HepG2 (cell line): ENCODE data around the gene RNPS1. TPM values are rescaled to one million over a fixed set of nuclear protein-coding genes. Genes with fewer than 3 reads are reported as not detected.
A peak's percentile ranks its signal among the peaks of the same experiment; 100 is the strongest.

Experiments used
- BORCS8-MEF2B ChIP-seq: sonication (generic); formaldehyde crosslinking; IDR thresholded peaks from 2 replicates; pipeline ENCODE4 v1.8.0; 2022; ENCODE audit warnings: mild to moderate bottlenecking, missing genetic modification reagents
- FUBP1 ChIP-seq: sonication (generic); formaldehyde crosslinking; IDR thresholded peaks from 2 replicates; pipeline ENCODE4 v1.5.1; 2020; ENCODE audit warnings: missing genetic modification reagents, mild to moderate bottlenecking, borderline replicate concordance
- LCORL ChIP-seq, 2 experiments: fragments of 450-650 bp in 1 of 2; sonication (generic) in 1 of 2; formaldehyde crosslinking in 1 of 2; IDR thresholded peaks; 2 replicates each; pipeline versions ENCODE4 v1.5.0 to v1.6.1; 2017 to 2020; ENCODE audit warnings: antibody characterized with exemption in 1 of 2, missing genetic modification reagents in 1 of 2
- NONO ChIP-seq, 2 experiments: fragments of 450-650 bp in 1 of 2; sonication (generic) in 1 of 2; formaldehyde crosslinking in 1 of 2; IDR thresholded peaks in 1 of 2; conservative IDR thresholded peaks in 1 of 2; 2 replicates each; pipeline versions ENCODE4 v1.6.1 to v1.8.0; 2017 to 2022; ENCODE audit warnings: mild to moderate bottlenecking in 1 of 2, missing genetic modification reagents in 1 of 2, moderate library complexity in 1 of 2
- PHB2 ChIP-seq: fragments of 450-650 bp; IDR thresholded peaks from 2 replicates; pipeline ENCODE4 v1.6.1; 2018; ENCODE audit not compliant: partially characterized antibody
- RFX3 ChIP-seq: IDR thresholded peaks from 2 replicates; pipeline ENCODE4 v1.6.1; 2016; ENCODE audit warnings: missing biosample characterization, missing genetic modification reagents
- SMC3 ChIP-seq: IDR thresholded peaks from 2 replicates; pipeline ENCODE4 v1.6.1; 2011; ENCODE audit warnings: low read length, improper control_type of control experiment
- ZEB1 ChIP-seq: IDR thresholded peaks from 2 replicates; pipeline ENCODE4 v1.6.1; 2012; ENCODE audit warnings: mild to moderate bottlenecking, low read depth, inconsistent platforms; ENCODE audit not compliant: insufficient replicate concordance
- ZNF543 ChIP-seq: sonication (generic); formaldehyde crosslinking; IDR thresholded peaks from 2 replicates; pipeline ENCODE4 v1.4.0; 2020; ENCODE audit warnings: mild to moderate bottlenecking, missing genetic modification reagents
- ZNF773 ChIP-seq: sonication (generic); formaldehyde crosslinking; IDR thresholded peaks from 2 replicates; pipeline ENCODE4 v1.4.0; 2020; ENCODE audit warnings: missing genetic modification reagents, borderline replicate concordance
- ZNF777 ChIP-seq: sonication (generic); formaldehyde crosslinking; IDR thresholded peaks from 2 replicates; pipeline ENCODE4 v1.4.0; 2020; ENCODE audit warnings: missing genetic modification reagents
- polyA plus RNA-seq, 8 experiments: library from polyadenylated mRNA; depleted of rRNA in 3 of 8; stranded (reverse) in 7 of 8; unstranded in 1 of 8; fragments of >200 nt; fragmentation: Illumina TruSeq in 4 of 8; extraction: Trizol in 4 of 8; gene quantifications; 2 replicates each; pipeline versions ENCODE4 v1.2.1 to v1.2.3, GENCODE V29; 2011 to 2016; ENCODE audit warnings: low read depth in 4 of 8, missing spikeins in 1 of 8, mixed read lengths in 1 of 8; ENCODE audit not compliant: insufficient read depth in 1 of 8
- total RNA-seq, 5 experiments: library from RNA; depleted of rRNA; stranded (reverse); fragments of >200 nt; fragmentation: Illumina TruSeq; extraction: Trizol; gene quantifications; 2 replicates each; pipeline ENCODE4 v1.2.3, GENCODE V29; 2016; ENCODE audit warnings: low read depth in 1 of 5

RNPS1 gene
- total and polyA plus RNA-seq, 2 of the 13 experiments (the other 11 are each of a cell fraction or from before 2014, with no cell fraction given), result 126 to 133 TPM

GRCh38 chr16:2237102-2237482 lies 30.8 kb downstream of the RNPS1 start (continued):
- TF ChIP-seq ZEB1, result peak; percentile 28
- no peak for TF ChIP-seq FUBP1 (CRISPR knock-in tag)
- no peak for TF ChIP-seq LCORL (IDR thresholded peaks at IDR 0.05)
- no peak for TF ChIP-seq LCORL (CRISPR knock-in tag; IDR thresholded peaks at IDR 0.05)
- TF ChIP-seq BORCS8-MEF2B (CRISPR knock-in tag), result no peak
- no peak for TF ChIP-seq NONO (IDR thresholded peaks at IDR 0.05)
- 0 out of 2 replicates have a peak, but pooled peaks have one; percentile 3 for TF ChIP-seq NONO (CRISPR knock-in tag; conservative IDR thresholded peaks at IDR 0.05)
- no peak for TF ChIP-seq ZNF543 (CRISPR knock-in tag)
- no peak for TF ChIP-seq SMC3
- TF ChIP-seq PHB2, result no peak
- 0 out of 2 replicates have a peak, but pooled peaks have one; percentile 17 for TF ChIP-seq ZNF773
- no peak for TF ChIP-seq RFX3
- TF ChIP-seq ZNF777, result 0 out of 2 replicates have a peak, but pooled peaks have one; percentile 6
